Tibial nerve (tissue), 3 donors: ENCODE data around the gene APEH.

ENCODE experiments used
- CTCF ChIP-seq, 5 experiments: fragments of 200-600 bp in 3 of 5; fragments of 450-650 bp in 2 of 5; sonication (generic) in 3 of 5; IDR thresholded peaks; one replicate each; pipeline ENCODE4 v1.5.1; 2016 to 2019; ENCODE audit warnings: antibody characterized with exemption in 5 of 5, mild to moderate bottlenecking in 3 of 5, moderate library complexity in 2 of 5
- POLR2A ChIP-seq, 2 donors: fragments of 450-650 bp; IDR thresholded peaks; one replicate each; pipeline ENCODE4 v1.6.1; 2017; ENCODE audit warnings: antibody characterized with exemption in 2 of 2, mild to moderate bottlenecking in 2 of 2, moderate library complexity in 2 of 2

- TF ChIP-seq POLR2A (IDR thresholded peaks at IDR 0.05) (no peak), CTCF (IDR thresholded peaks at IDR 0.05) (no peak)
Measured at GRCh38 chr3:49703956-49704355, 29.8 kb downstream of the APEH start.
